ENCODE data around the gene SPATS2. TPM values are rescaled to one million over a fixed set of nuclear protein-coding genes. Genes with fewer than 3 reads are reported as not detected.

SPATS2 gene
- polyA plus RNA-seq, 12 donors, result 19.8 to 61.7 (median 32.7) TPM; not detected in 1

- DNase-seq, result no peak
Observed at GRCh38 chr12:49335118-49335954, 31.9 kb upstream of the SPATS2 start.

GRCh38 chr12:49335955-49336644, 31.2 kb upstream of the SPATS2 start:
- no peak for DNase-seq

GRCh38 chr12:49336645-49337584, 30.3 kb upstream of the SPATS2 start, which contains the start of gene C1QL4:
Gene C1QL4, minus strand, starts transcription at chr12:49337188. Its CDS starts 711 bp downstream, at chr12:49336477.
- peak; percentile 70 for DNase-seq

- DNase-seq, result no peak
Observed at GRCh38 chr12:49338830-49339463, 28.3 kb upstream of the SPATS2 start.

- no peak for DNase-seq
Observed at GRCh38 chr12:49339464-49339861, 27.8 kb upstream of the SPATS2 start.

GRCh38 chr12:49340095-49340870, 27.0 kb upstream of the SPATS2 start:
- no peak for DNase-seq

- DNase-seq, result no peak
Observed at GRCh38 chr12:49340971-49341776, 26.1 kb upstream of the SPATS2 start.

- DNase-seq, result no peak
Observed at GRCh38 chr12:49341777-49342065, 25.5 kb upstream of the SPATS2 start.

GRCh38 chr12:49342066-49342913, 25.0 kb upstream of the SPATS2 start:
- peak; percentile 66 for DNase-seq

GRCh38 chr12:49342914-49343731, 24.1 kb upstream of the SPATS2 start:
- DNase-seq, result no peak

GRCh38 chr12:49344486-49345050, 22.7 kb upstream of the SPATS2 start:
- no peak for DNase-seq

- DNase-seq, result no peak
Observed at GRCh38 chr12:49345051-49345824, 22.0 kb upstream of the SPATS2 start.

GRCh38 chr12:49345825-49346658, 21.2 kb upstream of the SPATS2 start:
- DNase-seq, result no peak

GRCh38 chr12:49346659-49347310, 20.5 kb upstream of the SPATS2 start, which contains the start of gene DNAJC22:
Gene DNAJC22, plus strand, starts transcription at chr12:49346888. Its CDS starts 1,985 bp downstream, at chr12:49348873.
- DNase-seq, result no peak
